GM12801 (cell line): Measurements from ENCODE around the gene RPIA.

Experiments
- TF ChIP-seq, protein P1 (sequence below): IDR thresholded peaks from one replicate; pipeline ENCODE4 v1.5.1; 2011; ENCODE audit warnings: control low read depth; ENCODE audit not compliant: insufficient read length; ENCODE audit errors: extremely low read depth

The RPIA gene

DNA sequence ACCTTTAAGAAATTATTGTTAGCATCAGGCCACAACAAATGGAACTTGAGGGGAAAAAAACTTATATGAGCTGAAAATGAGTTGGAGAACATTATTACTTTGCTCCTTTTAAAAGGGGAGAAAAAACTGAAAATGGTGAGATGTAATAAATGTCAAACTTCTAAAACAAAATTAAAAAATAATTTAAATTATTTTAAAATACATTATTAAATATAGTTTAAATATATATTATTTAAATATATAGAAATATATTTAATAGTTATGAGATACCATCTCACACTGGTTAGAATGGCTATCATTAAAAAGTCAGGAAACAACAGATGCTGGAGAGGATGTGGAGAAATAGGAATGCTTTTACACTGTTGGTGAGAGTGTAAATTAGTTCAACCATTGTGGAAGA lies 28.9 kb downstream of the RPIA start:
- TF ChIP-seq, protein P1, sequence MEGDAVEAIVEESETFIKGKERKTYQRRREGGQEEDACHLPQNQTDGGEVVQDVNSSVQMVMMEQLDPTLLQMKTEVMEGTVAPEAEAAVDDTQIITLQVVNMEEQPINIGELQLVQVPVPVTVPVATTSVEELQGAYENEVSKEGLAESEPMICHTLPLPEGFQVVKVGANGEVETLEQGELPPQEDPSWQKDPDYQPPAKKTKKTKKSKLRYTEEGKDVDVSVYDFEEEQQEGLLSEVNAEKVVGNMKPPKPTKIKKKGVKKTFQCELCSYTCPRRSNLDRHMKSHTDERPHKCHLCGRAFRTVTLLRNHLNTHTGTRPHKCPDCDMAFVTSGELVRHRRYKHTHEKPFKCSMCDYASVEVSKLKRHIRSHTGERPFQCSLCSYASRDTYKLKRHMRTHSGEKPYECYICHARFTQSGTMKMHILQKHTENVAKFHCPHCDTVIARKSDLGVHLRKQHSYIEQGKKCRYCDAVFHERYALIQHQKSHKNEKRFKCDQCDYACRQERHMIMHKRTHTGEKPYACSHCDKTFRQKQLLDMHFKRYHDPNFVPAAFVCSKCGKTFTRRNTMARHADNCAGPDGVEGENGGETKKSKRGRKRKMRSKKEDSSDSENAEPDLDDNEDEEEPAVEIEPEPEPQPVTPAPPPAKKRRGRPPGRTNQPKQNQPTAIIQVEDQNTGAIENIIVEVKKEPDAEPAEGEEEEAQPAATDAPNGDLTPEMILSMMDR: no peak

DNA sequence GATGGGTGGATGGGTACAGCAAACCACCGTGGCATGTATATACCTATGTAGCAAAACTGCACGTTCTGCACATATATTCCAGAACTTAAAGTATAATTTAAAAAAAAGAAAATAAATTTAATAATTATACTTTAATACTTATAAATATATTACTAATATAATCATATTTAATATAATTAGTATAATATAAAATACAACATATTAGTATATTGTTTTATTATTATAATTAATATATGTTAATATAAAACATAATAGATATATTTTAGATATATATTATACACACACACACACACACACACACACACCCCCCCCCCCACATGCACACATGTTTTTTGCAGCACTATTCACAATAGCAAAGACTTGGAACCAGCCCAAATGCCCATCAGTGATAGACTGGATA lies 29.8 kb downstream of the RPIA start:
- TF ChIP-seq, protein P1: no peak

DNA sequence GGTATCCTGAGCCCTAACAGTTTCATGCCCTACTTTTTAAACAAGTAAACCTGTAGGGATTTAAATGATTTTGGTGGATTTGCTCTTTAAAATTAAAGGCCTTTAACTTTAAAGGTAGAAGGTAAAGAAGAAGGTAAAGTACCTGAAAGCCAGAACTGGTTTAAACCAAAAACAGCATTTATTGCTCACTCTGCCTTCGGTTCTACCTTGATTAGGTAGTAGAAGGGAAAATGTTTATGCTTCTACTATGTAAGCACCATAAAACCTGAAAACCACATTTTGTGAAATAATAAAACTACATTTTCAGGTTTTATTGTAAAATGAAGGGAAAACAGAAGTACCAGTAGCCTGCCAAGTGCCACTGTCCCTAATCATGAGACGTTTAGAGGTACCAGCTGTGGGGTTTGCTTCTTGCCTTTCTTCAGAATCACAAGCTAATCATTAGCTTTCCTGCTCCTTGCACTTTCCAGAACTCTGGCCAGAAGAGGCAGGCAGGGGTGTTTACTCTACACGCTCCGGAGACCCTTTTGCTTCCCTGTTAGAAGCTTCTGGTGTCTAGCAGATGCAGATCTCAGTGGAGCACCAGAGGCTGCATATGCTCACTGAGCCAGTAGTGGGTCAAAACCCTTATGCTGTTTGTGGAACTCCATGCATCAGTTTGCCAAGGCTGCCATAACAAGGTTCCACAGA lies 33.3 kb downstream of the RPIA start:
- TF ChIP-seq, protein P1: no peak

DNA sequence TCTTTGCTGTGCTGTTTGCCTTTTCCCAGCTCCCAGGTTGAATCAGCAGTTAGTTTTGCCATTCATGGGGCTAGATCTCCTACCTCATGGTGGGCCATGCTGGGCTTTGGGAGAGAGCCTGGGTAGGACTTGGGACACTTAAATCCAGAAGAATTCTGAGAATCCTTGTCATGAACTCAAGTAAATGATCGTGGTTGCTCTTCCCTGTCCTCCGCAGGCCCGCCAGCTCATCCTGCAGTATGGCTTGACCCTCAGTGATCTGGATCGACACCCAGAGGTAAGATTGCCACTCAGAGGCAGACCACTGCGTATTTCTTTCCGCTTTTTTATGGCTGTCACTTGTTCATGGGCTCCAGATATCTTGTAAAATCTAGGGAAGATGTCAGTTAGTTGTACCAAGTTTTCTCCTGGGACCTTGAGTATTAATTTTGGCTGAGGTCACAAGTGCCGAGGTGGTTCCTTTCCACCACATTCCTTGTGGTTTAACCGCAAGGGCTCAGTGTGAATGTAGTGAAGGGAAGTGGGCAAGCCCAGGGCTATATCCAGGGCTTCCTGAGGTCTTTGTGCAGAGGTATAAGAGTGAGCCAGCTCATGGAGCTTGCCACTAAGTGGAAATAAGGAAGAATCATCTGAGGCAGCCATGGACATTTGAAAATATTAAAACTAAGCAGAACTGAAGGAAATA lies 37.7 kb downstream of the RPIA start:
- TF ChIP-seq, protein P1: no peak

DNA sequence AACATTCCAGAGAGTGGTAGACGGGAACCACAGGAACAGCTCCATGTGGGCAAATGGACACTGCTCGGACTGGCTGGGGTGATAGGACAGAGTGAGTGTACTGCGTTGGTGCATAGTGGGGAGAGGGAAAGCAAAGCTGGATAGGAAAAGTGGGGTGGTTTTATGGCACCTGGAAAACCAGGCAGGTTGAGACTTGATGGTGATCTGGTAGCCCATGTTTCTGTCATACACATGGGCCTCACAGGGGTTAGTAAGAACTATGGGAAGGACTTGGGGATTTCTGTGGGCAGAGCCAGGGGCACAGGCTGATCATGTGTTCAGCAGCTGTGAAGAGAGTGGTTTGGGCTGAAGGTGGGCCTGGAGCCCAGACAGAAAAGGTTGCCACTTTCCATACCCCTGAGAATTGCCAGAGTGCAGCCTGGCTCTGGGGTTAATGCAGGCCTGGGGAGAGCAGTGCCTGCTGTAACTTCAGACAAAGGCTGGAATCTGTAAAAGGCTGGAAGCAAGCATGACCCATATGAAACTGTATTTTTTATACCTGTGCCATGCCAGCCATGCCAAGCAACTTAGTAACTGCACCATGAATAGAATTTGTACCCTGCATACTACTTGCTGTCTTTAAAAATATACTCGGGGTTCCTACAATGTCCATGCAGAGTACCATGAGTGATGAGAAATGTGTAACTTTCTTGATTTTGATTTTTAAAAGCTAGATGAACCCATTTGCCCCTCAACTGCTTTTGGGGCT lies 41.9 kb downstream of the RPIA start:
- TF ChIP-seq, protein P1: no peak

DNA sequence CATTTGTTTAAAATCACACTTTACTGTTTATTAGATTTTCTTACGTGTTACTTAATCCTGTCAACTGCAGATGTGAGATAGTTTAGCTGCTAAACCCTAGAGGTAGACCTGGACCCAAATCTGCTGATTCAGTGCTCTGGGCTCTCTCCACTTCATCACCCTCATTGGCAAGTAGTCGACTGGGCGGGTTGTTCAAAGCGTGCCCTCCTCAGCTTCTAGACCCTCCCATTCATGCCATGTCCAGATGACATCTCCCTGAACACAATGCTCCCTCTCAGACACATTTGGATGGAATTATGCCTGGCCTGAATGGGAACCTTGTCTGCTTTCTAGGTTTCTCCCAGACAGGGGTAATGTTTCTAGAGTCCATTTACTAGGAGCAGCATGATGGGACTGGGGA lies 43.7 kb downstream of the RPIA start:
- TF ChIP-seq, protein P1: no peak

DNA sequence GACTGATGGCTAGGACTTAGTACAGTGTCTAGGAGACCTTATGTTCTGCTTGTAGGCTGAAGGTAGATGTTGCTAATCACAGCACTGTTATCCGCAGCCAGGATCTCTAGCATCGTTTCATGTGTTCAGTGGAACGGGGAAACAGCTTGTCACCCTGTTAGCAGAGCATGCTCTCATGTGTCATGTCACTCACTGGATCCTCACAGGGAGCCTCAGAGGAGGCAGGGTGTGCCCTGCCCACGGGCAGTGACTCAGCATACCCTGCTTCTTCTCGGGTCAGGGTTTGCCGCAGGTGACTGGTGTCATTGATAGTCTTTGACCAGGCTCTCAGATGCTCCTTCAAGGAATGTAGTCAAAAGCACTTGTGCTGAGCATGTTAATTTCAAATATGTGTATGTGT lies 44.4 kb downstream of the RPIA start:
- TF ChIP-seq, protein P1: no peak
